Measurements from ENCODE around the gene COL23A1. TPM values are rescaled to one million over a fixed set of nuclear protein-coding genes. Genes with fewer than 3 reads are reported as not detected.
A peak's percentile ranks its signal among the peaks of the same experiment; 100 is the strongest.

The COL23A1 gene
- total and polyA plus RNA-seq, 2 donors = 0.87 to 0.90 TPM

DNA sequence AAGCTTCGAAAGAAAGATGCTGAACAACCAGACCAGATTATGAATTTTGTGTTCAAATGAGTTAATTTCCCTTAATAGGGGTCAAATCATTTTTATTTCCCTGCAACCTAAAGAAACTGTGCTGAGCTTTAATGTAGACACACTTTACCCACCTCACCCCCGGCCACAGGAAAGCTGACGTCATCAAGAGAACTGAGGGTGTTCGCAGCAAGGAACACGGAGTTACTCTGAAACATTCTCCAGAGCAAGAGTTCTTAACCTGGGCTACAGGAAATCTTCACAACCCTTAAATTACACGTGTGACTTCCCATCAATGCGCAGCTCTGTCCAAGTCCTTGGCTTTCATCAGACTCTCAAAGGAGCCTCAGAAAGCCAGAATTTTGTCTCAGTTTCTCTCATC lies 116.3 kb downstream of the COL23A1 start:
- Histone ChIP-seq H3K36me3 (ENCODE audit: insufficient read depth) (no peaks in the 10 kb centered on the region), H3K4me3 (ENCODE audit: low read depth, low read length) (no peak overlapping the region), H3K27ac (ENCODE audit: low read depth) (no peak overlapping the region), H3K4me1 (ENCODE audit: insufficient read depth) (no peaks in the 10 kb centered on the region)
- DNase-seq (ENCODE audit: extremely low spot score) = no peak
- 60% methylated on average over 7 of the region's 7 CpGs for WGBS

DNA sequence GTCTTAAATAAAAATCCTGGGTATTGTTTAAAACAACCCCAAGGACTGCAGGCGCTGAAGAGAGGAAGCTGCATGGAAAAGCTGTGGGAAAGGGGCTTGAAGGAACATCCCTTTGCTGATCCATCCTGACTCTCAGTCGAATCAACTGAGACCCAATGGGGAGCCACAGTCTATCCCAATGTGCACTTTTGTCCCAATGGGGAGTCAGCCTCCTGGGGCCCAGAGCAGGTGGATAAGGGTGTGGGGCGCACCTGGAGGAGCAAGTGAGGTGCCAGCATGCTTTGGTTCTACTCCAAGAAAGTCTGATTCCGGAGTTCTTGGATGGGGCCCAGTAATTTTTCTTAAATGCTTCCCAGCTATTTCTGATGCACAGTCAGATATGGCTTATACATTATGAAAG lies 118.1 kb downstream of the COL23A1 start:
- Histone ChIP-seq H3K4me1 (ENCODE audit: insufficient read depth) (no peaks in the 10 kb centered on the region), H3K4me3 (ENCODE audit: low read depth, low read length) (no peak overlapping the region), H3K36me3 (ENCODE audit: insufficient read depth) (no peaks in the 10 kb centered on the region), H3K27ac (ENCODE audit: low read depth) (no peak overlapping the region)
- DNase-seq (ENCODE audit: extremely low spot score) = no peak
- 63% methylated on average over 4 of the region's 4 CpGs for WGBS

GRCh38 chr5:178471711-178472110 lies 118.5 kb downstream of the COL23A1 start:
- DNase-seq (ENCODE audit: extremely low spot score) = no peak
- Histone ChIP-seq H3K27ac (ENCODE audit: low read depth) (no peak overlapping the region), H3K4me1 (ENCODE audit: insufficient read depth) (no peaks in the 10 kb centered on the region), H3K4me3 (ENCODE audit: low read depth, low read length) (no peak overlapping the region), H3K36me3 (ENCODE audit: insufficient read depth) (no peaks in the 10 kb centered on the region)
- 58% methylated on average over 8 of the region's 8 CpGs for WGBS

DNA sequence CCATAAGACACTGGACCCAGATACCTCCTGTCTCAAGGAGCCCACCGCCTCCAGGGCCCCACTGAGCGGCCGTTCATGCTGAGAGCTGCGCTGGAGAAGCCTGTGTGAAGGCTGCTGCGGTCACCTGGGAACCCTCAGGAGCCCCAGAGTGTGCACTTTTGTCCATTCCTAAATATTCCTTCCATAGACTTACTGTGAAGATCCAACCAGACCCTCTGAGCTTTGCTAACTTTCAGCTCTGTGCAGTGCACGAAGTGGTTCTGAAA lies 119.5 kb downstream of the COL23A1 start:
- no peak overlapping the region for H3K4me3 ChIP-seq (ENCODE audit: low read depth, low read length)
- no peak overlapping the region for H3K27ac ChIP-seq (ENCODE audit: low read depth)
- WGBS = 95% methylated on average over 6 of the region's 6 CpGs
- no peaks in the 10 kb centered on the region for H3K36me3 ChIP-seq (ENCODE audit: insufficient read depth)
- no peaks in the 10 kb centered on the region for H3K4me1 ChIP-seq (ENCODE audit: insufficient read depth)
- no peak for DNase-seq (ENCODE audit: extremely low spot score)

DNA sequence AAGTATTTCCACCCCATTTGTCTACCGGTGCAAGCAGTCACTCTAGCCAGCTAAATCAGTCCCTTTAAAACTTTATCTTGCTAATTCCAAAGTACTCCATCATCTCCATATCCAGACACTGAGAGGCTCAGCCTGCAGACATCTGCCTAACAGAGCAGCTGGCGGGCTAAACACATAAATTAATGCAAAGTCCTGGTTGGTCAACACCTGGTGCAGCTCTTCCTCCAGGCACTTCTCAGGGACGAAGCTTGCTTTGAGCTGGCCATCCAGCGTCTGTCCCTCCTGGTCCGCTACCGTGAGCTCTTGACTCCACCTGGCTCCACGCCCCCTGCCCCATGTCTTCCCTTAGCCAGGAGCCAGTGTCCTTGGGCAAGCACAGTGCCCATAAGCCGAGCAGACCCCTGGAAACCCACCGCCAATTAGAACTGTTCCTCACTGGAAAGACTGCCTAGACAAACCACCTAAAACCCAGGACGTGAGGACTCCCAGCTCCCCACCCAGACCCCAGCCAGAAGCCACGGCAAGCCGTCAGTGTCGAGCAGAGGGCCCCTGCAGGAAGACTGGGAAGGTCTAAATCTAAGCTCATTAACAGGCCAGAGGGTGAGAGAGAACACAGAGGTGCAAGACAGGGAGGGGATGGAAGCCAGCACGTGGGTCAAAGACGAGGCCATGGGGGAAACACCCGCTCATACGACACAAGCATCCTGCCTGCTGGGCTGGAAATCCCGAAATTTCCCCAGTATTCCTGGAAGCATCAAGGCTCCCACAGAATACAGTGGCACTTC lies 120.0 kb downstream of the COL23A1 start:
- H3K36me3 ChIP-seq (ENCODE audit: insufficient read depth) = no peaks in the 10 kb centered on the region
- H3K4me1 ChIP-seq (ENCODE audit: insufficient read depth) = no peaks in the 10 kb centered on the region
- DNase-seq (ENCODE audit: extremely low spot score) = no peak
- no peak overlapping the region for H3K4me3 ChIP-seq (ENCODE audit: low read depth, low read length)
- no peak overlapping the region for H3K27ac ChIP-seq (ENCODE audit: low read depth)
- 82% methylated on average over 18 of the region's 18 CpGs for WGBS

DNA sequence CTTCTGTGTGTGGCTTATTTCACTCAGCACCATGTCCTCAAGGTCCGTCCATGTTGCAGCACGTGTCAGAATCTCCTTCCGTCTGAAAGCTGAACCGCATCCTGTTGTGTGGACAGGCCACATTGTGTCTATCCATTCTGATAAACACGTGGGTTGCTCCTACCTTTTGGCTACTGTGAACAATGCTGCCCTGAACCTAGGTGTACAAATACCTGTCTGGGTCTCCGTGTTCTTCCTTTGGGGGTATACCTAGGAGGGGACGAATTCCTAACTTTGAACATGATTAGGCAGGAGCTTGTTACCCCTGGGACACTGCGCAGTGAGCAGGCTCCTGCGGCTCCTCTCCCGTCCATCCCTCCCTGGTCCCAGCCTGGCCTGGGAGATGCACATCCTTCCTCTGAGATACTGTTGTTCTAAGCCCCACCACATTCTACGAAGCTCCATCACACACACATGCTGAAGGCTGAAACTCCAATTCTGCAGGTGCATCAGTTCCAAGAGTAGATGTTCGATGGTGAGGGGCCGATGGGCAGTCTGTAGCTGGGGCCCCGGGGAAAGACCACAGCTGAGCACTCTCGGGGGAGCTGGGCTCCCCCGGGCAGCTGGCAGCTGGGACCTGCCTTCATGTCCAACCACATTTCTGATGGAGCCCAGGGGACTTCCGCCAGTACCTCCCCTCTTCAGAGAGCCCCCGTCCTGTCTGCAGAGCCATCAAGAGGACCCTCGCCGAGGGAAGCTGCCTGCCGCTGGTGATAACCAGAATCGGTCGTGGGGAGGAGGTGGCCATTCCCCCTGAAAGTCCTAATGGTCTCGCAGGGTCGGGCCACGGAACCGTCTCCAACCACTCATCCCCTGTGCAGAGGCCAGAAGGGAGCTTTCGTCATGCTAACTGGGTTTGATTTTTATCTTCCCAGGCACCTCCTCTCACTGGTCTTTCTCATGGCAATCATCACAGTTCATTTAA lies 120.9 kb downstream of the COL23A1 start:
- Histone ChIP-seq H3K27ac (ENCODE audit: low read depth) (no peak overlapping the region), H3K4me1 (ENCODE audit: insufficient read depth) (no peaks in the 10 kb centered on the region), H3K36me3 (ENCODE audit: insufficient read depth) (no peaks in the 10 kb centered on the region), H3K4me3 (ENCODE audit: low read depth, low read length) (no peak overlapping the region)
- no peak for DNase-seq (ENCODE audit: extremely low spot score)
- WGBS = 85% methylated on average over 28 of the region's 28 CpGs

DNA sequence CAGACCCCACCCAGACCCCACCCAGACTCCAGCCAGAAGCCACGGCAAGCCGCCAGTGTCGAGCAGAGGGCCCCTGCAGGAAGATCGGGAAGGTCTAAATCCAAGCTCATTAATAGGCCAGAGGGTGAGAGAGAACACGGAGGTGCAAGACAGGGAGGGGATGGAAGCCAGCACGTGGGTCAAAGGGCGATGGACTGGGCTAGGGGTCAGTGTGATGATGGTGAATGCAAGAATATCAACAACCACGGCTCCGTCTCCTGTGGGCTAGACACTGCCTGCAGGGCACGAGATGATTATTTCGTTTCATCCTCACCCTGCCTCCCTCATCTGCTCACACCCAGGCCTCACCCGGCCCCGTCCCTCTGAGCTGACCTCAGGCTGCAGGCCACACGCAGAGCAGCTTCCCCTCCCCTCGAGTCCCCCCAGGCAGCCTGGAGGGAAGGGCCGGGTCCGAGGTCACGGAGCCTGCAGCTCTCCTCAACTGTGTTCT lies 122.0 kb downstream of the COL23A1 start:
- H3K36me3 ChIP-seq (ENCODE audit: insufficient read depth) = no peaks in the 10 kb centered on the region
- no peak for DNase-seq (ENCODE audit: extremely low spot score)
- no peaks in the 10 kb centered on the region for H3K4me1 ChIP-seq (ENCODE audit: insufficient read depth)
- no peak overlapping the region for H3K4me3 ChIP-seq (ENCODE audit: low read depth, low read length)
- 62% methylated on average over 18 of the region's 18 CpGs for WGBS
- no peak overlapping the region for H3K27ac ChIP-seq (ENCODE audit: low read depth)

GRCh38 chr5:178467568-178468195 lies 122.5 kb downstream of the COL23A1 start:
- DNase-seq (ENCODE audit: extremely low spot score) = no peak
- 39% methylated on average over 19 of the region's 19 CpGs for WGBS

GRCh38 chr5:178467205-178467567 lies 123.0 kb downstream of the COL23A1 start:
- Histone ChIP-seq H3K27ac (ENCODE audit: low read depth) (no peak overlapping the region), H3K36me3 (ENCODE audit: insufficient read depth) (no peaks in the 10 kb centered on the region), H3K4me3 (ENCODE audit: low read depth, low read length) (no peak overlapping the region), H3K4me1 (ENCODE audit: insufficient read depth) (no peaks in the 10 kb centered on the region)
- 60% methylated on average over 7 of the region's 7 CpGs for WGBS
- no peak for DNase-seq (ENCODE audit: extremely low spot score)

More at GRCh38 chr5:178467568-178468195, 122.5 kb downstream of the COL23A1 start:
- Histone ChIP-seq H3K4me1 (ENCODE audit: insufficient read depth) (no peaks in the 10 kb centered on the region), H3K27ac (ENCODE audit: low read depth) (peak overlapping the region; percentile 35), H3K4me3 (ENCODE audit: low read depth, low read length) (no peak overlapping the region), H3K36me3 (ENCODE audit: insufficient read depth) (no peaks in the 10 kb centered on the region)

DNA sequence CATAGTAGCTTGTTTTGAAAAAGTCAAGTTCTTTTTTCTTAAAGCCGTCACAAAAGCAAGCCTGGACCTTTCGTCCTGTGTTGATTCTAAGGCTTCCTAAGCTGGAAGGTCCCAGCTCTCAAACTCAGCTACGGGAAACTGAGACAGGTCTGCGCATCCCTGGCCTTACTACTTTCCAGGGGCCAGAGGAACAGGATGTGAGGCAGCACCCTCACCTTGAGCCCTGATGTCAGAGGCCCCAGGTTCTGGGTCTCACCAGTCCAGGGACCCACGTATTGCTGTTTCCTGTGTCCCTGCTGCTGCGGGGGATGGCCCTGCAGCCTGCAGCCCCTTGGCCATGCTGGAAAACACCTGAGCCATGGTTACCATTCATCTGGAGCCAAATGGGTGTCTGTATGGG lies 123.9 kb downstream of the COL23A1 start:
- Histone ChIP-seq H3K36me3 (ENCODE audit: insufficient read depth) (no peaks in the 10 kb centered on the region), H3K4me1 (ENCODE audit: insufficient read depth) (no peaks in the 10 kb centered on the region), H3K27ac (ENCODE audit: low read depth) (no peak overlapping the region), H3K4me3 (ENCODE audit: low read depth, low read length) (no peak overlapping the region)
- DNase-seq (ENCODE audit: extremely low spot score) = no peak
- WGBS = 94% methylated on average over 6 of the region's 6 CpGs

- Histone ChIP-seq H3K4me1 (ENCODE audit: insufficient read depth) (no peaks in the 10 kb centered on the region), H3K4me3 (ENCODE audit: low read depth, low read length) (no peak overlapping the region), H3K27ac (ENCODE audit: low read depth) (no peak overlapping the region), H3K36me3 (ENCODE audit: insufficient read depth) (no peaks in the 10 kb centered on the region)
- DNase-seq (ENCODE audit: extremely low spot score) = no peak
- 94% methylated on average over 16 of the region's 16 CpGs for WGBS
Measured at GRCh38 chr5:178465861-178466288, 124.3 kb downstream of the COL23A1 start.

DNA sequence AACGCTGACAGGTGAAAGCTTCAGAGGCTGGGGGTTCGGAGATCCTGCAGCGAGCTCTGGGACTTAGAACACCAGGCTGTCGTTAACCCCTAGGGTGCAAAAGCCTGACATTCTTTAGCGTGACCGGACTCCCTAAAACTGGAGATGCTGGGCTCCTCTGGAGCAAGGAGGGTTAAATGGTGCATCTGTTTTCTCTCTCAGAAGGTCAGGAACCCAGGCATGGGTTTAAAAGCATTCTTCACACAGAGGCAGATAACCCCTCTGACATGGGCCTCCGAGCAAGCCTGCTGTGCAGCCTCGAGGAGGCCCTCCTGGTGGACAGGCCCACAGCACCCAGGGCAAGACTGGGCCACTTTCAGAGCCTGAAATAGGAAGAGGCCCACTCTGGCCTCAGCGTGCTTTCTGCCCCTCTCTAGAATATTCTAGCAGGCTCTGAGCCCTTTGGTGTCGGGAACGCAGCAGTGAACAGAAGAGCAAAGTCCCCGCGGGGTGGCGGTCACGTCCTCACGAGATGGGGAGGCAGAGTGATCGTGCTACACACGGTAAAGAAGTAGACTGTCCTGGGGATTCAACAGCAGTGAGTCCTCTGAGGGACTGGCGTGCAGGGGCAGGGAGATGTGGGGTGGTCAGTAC lies 124.8 kb downstream of the COL23A1 start:
- WGBS = 88% methylated on average over 19 of the region's 19 CpGs

DNA sequence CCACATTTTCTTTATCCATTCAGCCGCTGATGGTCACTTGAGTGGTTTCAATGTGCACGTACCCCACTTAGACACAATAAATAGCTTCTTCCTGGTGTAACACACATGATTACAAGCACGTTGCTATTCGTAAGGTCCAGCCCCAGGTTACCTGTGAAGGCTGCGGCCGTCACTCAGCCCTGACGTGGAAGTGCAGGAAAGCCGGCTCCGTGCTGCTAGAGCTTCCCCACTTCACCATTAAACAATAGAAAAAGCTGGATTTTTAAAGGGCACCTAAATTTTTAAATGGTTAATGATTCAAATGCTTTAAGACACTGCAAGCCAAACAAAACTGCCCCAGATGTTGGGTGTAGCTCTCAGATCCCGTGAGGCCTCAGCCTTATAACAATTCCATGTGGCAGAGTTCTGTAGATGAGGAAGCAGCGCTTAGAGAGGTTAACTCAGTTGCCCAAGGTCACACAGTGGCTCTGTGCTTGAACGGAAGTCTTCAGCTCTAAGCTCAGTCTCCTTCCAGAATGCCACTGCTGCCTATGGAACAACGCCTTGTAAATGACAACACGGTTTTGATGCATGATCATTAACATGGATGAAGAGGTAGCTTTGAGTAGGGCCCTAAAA lies 125.7 kb downstream of the COL23A1 start:
- Histone ChIP-seq H3K36me3 (ENCODE audit: insufficient read depth) (no peaks in the 10 kb centered on the region), H3K27ac (ENCODE audit: low read depth) (no peak overlapping the region), H3K4me3 (ENCODE audit: low read depth, low read length) (no peak overlapping the region), H3K4me1 (ENCODE audit: insufficient read depth) (no peaks in the 10 kb centered on the region)
- 83% methylated on average over 14 of the region's 14 CpGs for whole genome bisulfite sequencing
- DNase-seq (ENCODE audit: extremely low spot score) = no peak

More for the DNA sequence above, 124.8 kb downstream of the COL23A1 start:
- H3K4me1 ChIP-seq (ENCODE audit: insufficient read depth) = no peaks in the 10 kb centered on the region
- DNase-seq (ENCODE audit: extremely low spot score) = no peak
- H3K27ac ChIP-seq (ENCODE audit: low read depth) = no peak overlapping the region
- H3K36me3 ChIP-seq (ENCODE audit: insufficient read depth) = no peaks in the 10 kb centered on the region
- H3K4me3 ChIP-seq (ENCODE audit: low read depth, low read length) = no peak overlapping the region
